Measurements from ENCODE around the gene PACRG.
A peak's percentile ranks its signal among the peaks of the same experiment; 100 is the strongest.

The PACRG gene

DNA sequence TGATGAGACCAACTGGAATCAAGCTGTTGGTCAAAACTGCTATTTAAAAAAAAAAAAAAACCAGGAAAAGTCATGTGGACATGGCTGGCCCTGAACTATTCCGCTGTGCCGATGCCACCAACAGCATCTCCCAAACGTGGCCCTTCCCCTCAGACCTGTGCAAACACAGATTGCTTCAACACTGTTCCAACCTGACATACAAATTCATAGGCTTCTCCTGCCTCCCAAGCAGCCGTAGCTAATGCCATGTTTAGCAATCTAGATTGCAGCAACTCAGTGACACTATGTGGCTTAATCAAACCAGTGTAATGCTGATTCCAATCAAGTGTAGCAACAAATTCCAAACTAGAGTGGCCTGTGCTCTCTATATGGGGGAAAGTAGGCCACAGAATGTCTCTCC is 16.4 kb upstream of the PACRG start:
- DNase-seq = no peak

DNA sequence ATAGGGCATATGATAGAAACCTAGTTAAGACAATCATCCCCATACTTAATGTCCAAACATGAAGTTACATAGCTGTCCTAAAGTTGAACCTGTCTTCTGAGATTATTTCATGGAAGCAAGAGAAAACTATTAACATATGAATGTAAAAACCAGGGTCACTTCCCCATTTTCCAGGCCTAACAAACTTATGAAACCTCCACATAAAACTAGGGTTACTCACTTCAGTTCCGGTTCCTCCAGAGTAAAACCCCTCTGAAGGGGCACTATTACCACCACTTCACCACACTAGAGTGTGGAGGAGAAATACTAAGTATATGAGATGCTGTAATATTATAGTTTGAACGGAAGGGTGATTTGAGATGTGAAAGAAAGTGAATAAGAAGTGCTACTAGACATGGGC is 15.1 kb upstream of the PACRG start:
- no peak for DNase-seq

DNA sequence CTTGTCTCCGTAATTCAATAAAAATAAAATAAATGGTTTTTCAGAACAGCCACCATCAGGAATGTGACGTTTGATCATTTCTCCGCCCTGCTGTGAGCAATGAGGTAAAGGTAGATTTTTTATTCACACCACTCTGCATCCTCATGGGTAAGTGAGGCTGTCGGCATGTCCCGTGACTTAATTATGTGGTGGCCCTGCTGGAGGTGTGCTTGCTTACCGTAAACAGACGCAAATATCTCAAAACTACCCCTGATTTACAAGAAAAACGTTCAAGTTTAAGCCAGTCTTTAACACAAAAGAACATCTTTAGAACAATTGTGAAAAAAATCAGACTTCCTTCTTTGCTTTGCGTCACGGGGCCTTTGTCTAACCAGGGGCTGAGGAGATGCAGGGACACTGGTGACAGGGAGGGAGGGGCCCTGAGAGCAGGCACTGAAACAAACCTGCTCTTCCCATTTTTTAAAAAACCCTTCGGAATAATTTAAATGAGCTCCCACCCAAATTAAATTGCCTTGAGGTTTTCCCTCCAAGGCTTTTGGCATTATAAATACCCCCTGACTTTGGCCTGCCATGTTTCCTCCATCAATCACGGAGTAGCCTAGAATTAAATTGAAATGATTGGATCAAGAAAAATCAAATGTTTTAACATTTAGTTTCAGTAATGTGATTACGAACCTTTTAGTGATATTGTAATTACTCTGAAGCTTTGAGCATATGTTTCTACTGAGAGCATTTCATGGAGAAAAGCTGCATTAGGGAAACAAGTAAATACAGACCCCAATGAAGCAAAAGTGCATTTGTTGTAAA is 13.6 kb upstream of the PACRG start:
- DNase-seq = no peak

DNA sequence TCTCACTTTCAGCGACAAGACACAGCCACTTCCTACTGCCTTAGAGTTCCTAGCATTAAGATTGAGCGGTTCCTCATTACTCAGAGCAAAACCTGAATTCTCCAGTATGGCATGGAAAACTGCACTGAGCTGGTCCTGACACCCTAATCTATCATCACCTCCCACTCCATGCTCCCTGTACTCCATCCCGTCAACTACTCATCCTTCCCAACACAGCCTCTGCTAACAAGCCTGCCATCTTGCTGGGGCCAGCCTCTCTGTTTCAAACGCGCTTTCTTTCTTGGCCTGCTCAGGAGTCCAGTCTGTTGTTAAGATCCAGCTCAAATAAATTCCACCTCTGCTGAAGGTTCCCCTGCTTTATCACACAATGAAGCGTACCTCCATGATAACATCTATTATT is 12.2 kb upstream of the PACRG start:
- DNase-seq = no peak

DNA sequence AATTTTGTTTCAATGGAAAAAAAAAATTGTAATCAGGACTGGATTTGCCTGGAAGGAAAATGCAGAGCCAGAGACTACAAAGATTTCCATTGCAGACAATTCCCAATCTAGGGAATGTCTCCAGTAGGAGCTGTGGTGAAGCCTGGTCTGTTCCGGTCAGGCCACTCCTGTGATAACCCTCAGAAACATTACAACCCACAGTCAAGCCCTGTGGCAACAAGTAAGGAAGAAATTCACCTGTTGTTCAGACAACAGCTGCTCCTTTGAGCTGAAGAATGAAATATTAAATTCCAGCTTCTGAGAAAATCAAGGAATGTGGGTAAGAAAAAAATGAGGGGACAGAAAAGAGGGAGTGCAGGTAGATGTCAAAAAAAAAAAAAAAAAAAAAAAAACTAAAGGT is 8.2 kb upstream of the PACRG start:
- DNase-seq = no peak

DNA sequence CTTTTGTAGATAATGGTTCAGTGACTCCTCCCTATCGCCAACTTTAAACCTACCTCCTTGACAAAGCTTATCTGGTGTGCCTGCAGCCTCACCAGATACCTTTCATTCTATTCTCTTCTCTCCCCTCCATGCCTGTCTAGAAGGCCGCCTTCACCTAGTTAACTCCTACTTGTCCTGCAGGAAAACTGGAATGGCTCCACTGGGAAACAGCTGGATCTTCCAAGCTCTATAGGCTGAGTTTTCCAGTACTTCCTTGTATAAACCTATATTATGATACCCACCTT is 6.4 kb upstream of the PACRG start:
- DNase-seq = no peak

DNA sequence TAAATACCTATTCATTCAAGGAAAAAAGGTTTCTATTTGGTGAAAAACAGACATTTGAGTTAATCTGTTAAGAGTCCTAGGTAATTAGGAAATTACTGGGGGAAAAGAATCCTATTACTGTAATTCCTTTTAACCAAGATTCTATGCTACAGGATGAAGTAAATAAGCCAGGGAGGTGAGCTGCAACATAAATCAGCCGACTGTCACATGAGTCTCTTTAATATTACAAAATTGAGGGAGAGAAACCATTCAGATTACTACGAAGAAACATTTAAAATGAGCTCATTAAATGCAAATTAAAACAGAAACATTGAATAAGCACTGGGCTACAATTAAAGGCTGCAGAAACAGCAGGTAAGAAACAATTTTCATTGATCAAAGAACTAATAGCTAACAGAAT is 5.5 kb upstream of the PACRG start:
- no peak for DNase-seq

DNA sequence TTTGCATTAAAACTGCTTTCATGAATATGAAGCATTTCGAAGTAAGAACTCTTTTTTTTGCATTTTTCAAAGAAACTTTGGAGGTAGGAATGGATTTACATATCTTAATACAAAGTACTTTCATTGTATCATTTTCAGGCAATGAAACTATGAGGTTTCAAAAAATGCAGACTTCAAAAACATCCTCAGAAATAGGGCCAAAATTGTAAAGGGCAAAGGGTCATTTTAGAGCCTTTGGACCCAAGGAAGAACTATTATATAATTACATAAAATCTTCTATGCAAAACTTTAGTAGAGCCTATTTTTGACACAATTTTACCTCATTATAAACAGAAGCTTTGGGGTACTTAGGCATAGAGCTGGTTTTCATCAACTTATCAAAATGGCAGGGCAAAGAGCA is 5.1 kb upstream of the PACRG start:
- no peak for DNase-seq

DNA sequence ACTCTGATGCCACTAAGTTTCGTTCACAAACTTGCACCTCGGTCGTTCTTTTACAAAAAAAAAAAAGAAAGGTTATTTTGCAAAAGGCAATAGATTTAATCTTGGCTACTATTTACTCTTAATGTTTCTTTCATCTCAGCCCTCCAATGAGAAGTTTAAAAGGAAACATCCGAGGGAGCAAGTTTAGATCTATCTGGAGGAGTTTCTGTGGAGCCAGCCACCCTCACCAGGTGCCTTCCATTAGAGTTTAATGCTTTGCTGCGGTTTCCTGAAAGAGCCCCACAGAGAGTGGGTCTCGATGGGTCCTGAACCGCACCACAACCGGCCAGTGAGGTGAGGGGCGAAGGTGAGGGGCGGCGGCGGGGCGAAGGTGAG is 840 bp upstream of the PACRG start:
- no peak for DNase-seq

DNA sequence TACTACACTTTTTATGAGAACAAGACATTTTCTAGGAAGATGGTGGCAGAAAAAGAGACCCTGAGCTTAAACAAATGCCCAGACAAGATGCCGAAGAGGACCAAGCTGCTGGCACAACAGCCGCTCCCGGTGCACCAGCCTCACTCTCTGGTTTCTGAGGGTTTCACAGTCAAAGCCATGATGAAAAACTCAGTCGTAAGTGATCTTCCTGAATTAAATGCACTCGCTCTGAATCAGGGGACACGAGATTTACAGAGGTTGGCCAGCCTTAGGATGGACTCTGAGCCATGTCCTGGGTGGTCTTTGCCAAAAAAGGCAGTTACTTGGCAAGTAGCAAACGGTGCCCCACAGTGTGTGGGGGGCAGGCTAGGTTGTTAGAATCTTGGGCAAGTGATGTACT is 423 bp downstream of the PACRG start:
- DNase-seq = no peak

DNA sequence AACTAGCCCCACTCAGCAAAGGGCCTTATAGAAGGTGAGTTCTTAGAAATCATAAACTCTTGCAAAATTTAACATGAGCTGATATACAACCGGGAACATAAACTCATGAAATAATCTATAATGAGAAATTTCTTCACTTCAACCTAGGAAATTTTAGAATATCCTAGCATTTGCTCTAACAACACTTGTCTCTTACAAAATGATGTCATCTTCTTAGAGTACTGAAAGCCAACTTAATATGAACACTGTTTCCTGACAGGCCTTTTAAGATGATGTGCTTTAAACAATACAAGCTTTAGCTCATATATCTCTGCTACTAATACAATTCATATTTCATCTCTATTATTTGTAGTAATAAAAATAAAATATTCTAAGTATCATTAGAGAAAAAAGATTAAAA is 932 bp downstream of the PACRG start:
- no peak for DNase-seq

DNA sequence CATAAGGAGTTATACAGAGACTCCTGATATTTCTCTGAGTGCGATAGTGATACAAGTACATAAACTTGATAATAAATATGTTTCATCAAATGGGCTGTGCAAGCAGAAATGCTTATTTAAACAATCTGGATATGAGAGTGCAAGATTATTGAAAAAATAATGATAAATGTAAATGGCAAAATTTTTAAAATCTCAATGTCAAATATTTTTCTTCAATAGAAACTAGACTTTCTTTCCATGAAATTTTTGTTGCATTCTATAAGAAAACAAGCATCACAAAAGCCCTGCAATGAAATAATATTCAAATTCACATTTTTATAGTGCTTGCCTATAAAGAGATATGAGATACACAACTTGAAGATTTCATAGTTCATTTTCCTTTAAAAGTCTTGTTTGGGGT is 2.7 kb downstream of the PACRG start:
- DNase-seq = no peak

DNA sequence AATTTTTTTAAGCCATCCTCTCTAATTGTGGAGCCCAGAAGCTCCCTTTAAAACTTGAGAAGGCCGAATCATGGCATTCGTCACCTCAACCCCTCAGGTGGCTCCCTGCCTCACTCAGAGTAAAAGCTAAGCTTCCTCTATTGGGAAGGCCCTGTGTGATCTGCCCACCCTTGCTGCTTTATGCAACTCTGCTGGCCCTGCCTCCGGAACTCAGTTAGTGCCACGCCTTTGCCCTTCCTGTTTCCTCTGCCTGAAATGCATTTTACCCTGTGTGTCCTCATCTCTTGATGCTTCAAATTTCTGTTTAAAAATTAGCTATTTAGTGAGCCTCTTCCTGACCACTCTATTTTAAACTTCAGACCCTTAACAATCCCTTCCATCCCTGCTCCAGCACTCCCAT is 5.7 kb downstream of the PACRG start:
- peak; percentile 6 for DNase-seq

DNA sequence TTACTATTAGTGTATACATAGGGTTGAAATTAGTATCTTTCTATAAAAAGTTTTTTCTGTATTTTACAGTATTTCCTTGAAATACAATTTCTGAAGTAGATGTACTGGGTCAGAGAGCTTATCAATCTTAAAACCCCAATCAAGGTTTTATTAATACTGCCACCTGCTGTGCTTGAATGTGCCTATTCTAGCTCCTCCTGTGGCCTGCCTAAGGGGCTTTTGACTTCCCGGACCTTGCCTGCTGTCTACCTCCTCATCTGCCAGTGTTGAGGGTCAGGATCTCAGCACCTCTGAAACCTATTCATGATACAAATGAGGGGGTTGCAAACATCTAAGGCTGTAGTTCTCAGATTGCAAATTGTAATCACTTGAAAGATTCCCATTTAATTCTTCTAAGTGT is 9.2 kb downstream of the PACRG start:
- DNase-seq = no peak

DNA sequence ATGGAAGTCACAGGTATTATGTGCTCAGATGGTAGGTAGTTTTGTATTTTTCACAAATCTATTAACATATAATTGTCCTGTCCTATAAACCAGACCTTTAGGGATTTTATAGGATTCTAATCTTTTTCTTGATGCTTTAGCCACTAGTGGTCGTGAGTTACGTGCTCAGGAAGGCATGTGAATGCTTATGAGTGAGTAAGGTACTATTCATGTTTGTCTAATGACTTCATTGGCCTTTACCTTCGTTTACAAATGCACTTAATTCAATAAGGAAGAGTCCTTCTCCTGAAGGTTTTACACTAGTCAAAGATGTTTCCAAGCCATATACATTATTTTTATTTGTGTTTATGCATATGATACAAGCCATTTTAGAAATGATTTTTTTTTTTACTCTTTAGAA is 23.0 kb downstream of the PACRG start:
- DNase-seq = no peak

DNA sequence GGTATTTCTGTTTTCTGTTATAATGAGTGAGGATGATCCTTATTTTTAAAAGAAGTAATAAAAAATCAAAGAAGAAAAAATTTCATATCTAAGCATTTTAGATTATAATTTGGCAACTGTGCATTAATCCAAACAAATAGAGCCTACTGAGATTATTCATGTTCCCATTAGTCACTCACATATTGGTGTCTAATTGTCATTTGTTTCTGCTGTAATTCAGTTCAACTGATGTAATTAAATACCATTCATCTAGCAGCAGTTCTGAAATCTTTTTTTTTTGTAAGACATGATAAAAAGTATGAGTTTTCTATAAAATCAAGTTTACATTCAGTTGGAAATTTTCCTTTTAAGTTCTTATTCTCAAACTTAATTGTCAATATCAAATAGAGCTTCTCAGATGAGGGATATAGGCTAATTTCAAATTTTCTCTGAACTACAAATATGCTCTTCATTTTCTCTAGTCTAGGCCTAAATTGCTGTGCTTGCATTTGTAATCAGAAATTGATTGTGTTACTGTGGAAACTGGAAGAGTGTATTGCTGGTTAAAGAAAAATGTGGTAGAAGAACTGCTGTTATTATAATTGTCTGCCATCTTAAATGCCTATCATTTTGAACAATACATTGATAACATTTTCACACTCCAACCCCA is 23.6 kb downstream of the PACRG start:
- no peak for DNase-seq

DNA sequence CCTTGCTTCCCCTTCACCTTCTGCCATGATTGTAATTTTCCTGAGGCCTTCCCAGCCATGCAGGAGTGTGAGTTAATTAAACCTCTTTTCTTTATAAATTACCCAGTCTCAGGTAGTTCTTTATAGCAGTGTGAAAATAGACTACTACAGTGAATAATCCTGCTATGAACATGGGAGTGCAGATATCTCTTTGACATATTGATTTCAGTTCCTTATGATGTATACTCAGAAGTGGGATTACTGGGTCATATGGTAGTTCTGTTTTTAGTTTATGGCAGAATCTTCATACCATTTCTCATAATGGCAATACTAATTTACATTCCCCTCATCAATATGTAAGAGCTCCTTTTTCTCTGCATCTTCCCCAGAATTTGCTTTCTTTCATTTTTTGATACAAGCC is 26.0 kb downstream of the PACRG start:
- no peak for DNase-seq

DNA sequence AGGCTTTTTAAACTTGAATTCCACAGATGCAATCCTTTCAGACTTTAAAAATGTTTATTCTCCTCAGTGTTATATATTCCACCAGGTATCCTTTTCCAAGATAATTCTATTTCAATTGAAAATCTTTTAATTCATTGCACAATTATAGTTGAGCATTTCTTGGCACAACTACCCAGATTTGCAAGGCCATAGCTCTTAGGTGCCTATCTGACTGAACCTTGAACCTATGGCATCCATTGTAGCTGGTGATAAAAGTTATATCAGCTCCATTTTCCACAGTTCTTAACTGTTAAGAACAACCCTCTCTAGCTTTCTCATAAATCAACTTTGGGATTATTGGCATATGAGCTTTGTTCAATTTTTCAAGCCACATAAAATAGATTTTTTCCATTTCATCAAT is 42.4 kb downstream of the PACRG start:
- DNase-seq = no peak

DNA sequence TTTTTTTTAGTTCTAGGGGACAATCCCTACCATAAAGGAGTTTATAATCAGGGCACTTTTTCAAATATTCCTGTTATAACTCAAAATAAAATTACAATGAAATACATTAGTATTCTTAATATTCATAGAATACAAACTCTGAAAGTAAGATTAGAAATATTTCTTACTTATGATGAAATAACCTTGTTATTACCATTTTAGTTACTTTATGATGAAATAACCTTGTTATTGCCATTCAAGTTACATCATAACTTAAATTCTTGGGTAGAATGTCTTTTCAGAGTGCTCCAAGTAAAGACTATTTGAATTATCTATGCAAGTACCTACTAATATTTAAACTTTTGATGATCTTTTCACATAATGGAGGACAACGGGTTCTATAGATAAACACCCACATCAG is 43.2 kb downstream of the PACRG start:
- DNase-seq = no peak

DNA sequence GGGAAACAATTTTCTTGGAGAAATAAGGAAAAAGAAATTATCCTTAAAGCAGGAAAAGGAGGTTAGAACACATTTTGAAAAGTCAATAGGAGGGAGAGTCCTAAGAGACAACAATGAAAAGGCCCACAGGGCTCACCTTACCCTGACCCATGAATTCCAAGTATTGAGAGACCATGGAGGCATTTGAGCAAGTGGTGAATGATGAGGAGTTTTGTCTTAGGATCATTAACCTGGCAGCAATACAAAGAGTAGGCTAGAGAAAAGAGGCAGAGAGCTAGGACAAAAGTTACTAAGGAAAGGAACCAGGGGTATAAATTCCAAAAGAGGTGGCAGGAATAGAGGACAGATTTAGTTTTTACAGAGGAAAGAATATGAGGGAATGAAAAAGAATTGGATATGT is 44.7 kb downstream of the PACRG start:
- no peak for DNase-seq

DNA sequence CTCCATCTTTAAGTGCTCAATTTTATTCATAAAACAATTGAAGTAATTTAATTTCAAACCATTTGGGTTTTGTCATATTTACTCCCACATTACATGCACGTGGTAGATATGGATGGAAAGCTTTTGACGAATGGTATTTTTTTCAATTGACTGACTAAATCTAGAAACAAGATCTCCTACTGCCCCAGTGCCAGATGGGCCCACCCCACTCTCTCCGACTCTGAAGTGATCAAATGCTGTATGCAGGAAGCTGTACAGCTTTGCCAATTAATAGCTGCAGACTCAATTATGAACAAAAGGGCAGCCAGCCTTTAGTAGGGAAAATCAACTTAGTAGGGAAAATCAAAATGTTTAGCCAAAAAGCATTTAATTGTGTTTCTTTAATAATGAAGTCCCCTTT is 46.2 kb downstream of the PACRG start:
- DNase-seq = no peak

DNA sequence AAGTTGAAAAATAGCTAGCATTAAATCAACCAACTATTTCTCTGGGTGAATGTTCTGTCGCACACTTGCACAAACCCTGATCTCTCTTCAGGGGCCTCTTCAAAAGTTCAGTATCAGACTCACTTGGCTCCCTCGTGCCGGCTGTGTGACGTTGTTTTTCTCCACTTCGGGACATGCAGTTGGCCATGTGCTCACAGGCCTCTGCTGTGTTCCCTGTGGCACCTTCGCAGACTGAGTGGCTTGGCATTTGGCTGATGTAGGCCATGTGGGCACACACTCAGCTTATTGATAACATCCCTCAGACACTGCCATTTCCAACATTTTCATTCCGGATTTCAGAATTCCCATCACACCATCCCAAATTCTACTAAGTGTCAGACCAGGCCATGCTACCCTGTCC is 49.3 kb downstream of the PACRG start:
- no peak for DNase-seq

DNA sequence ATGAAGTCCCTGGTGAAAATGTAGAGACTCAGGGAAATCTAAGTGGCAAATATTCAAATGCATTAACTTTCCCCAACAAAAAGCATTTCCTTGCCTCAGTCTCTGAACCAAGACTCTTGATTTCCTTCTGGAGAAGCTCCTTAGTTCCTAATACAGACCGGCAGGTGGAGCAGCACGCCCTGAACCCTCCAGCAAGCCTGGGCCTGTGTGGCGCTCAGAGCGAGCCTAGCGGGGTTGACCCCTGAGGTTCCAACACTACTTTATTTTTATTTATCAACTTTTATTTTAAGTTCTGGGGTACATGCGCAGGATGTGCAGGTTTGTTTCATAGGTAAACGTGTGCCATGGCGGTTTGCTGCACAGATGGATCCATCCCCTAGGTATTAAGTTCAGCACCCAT is 50.8 kb downstream of the PACRG start:
- DNase-seq = no peak

DNA sequence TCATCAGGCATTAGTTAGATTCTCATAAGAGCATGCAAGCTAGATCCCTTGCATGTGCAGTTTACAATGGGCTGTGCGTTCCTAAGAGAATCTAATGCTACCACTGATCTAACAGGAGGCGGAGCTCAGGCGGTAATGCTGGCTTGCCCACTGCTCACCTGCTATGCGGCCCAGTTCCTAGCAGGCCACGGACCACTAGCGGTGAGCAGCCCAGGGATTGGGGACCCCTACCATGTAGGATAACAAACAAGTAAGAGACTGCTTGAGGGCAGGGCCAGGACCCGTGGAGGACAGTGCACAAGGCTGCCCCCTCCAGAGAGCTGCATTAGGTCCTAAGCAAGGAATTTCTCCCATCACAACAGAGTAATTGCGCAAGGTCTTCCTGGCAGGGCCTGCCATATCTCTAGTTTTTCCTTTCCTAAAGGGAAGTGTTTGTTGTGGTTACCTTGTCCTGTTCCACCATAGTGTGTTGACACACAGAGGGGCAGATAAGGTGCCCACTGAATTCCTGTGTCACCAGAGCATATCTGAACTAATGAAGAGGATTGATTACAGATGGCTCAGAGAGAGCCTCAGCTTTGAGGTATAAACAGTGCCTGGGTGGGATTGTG is 58.0 kb downstream of the PACRG start:
- DNase-seq = no peak
